Type B pancreatic cell (in vitro differentiated cells): Measurements from ENCODE around the gene PARL. TPM values are rescaled to one million over a fixed set of nuclear protein-coding genes. Genes with fewer than 3 reads are reported as not detected.

Source experiments
- DNase-seq: peaks from one replicate; pipeline ENCODE4 v3.0.0; 2021; ENCODE audit warnings: mixed read lengths; ENCODE audit not compliant: unreplicated experiment; ENCODE audit errors: extremely low spot score
- H3K27ac Mint-ChIP-seq: 2 replicates; pipeline ENCODE4 v1.8.0; 2021; ENCODE audit warnings: mild to moderate bottlenecking, mixed read lengths
- H3K27me3 Mint-ChIP-seq: 2 replicates; pipeline ENCODE4 v1.8.0; 2021; ENCODE audit warnings: mixed read lengths
- H3K36me3 Mint-ChIP-seq: 2 replicates; pipeline ENCODE4 v1.8.0; 2021; ENCODE audit warnings: mixed read lengths
- H3K4me1 Mint-ChIP-seq: one replicate; pipeline ENCODE4 v1.8.0; 2021; ENCODE audit warnings: mixed read lengths; ENCODE audit not compliant: unreplicated experiment
- H3K4me3 Mint-ChIP-seq: 2 replicates; pipeline ENCODE4 v1.8.0; 2021; ENCODE audit warnings: mild to moderate bottlenecking, mixed read lengths
- H3K9me3 Mint-ChIP-seq: 2 replicates; pipeline ENCODE4 v1.8.0; 2021; ENCODE audit warnings: mixed read lengths
- total RNA-seq: library from RNA; stranded (reverse); gene quantifications from 2 replicates; pipeline ENCODE4 v1.2.1, GENCODE V29; 2021; ENCODE audit warnings: low replicate concordance
- TF ChIP-seq, protein P1 (sequence below): fragments of 200-600 bp; sonication (generic); conservative IDR thresholded peaks from 2 replicates; pipeline ENCODE4 v1.5.0; 2021; ENCODE audit warnings: antibody characterized with exemption, mild to moderate bottlenecking

The PARL gene
- total RNA-seq, 1 donor from 2014 or later: 53.1 TPM

GRCh38 chr3:183816681-183817510, 67.8 kb downstream of the PARL start:
- Mint-ChIP-seq H3K4me3 (no peak overlapping the region), H3K27me3 (no peaks in the 10 kb centered on the region), H3K27ac (no peak overlapping the region), H3K9me3 (no peaks in the 10 kb centered on the region), H3K4me1 (peaks cover 7% of the 10 kb centered on the region), H3K36me3 (peaks cover 13% of the 10 kb centered on the region)
- TF ChIP-seq, protein P1, sequence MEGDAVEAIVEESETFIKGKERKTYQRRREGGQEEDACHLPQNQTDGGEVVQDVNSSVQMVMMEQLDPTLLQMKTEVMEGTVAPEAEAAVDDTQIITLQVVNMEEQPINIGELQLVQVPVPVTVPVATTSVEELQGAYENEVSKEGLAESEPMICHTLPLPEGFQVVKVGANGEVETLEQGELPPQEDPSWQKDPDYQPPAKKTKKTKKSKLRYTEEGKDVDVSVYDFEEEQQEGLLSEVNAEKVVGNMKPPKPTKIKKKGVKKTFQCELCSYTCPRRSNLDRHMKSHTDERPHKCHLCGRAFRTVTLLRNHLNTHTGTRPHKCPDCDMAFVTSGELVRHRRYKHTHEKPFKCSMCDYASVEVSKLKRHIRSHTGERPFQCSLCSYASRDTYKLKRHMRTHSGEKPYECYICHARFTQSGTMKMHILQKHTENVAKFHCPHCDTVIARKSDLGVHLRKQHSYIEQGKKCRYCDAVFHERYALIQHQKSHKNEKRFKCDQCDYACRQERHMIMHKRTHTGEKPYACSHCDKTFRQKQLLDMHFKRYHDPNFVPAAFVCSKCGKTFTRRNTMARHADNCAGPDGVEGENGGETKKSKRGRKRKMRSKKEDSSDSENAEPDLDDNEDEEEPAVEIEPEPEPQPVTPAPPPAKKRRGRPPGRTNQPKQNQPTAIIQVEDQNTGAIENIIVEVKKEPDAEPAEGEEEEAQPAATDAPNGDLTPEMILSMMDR: no peak
- DNase-seq: no peak

- no peak for DNase-seq
- peaks cover 7% of the 10 kb centered on the region for H3K4me1 Mint-ChIP-seq
Observed at GRCh38 chr3:183815951-183816475, 68.7 kb downstream of the PARL start.

GRCh38 chr3:183815563-183815940, 69.1 kb downstream of the PARL start:
- H3K27me3 Mint-ChIP-seq: no peaks in the 10 kb centered on the region
- peaks cover 16% of the 10 kb centered on the region for H3K36me3 Mint-ChIP-seq
- H3K4me3 Mint-ChIP-seq: no peak overlapping the region
- no peak overlapping the region for H3K27ac Mint-ChIP-seq
- H3K4me1 Mint-ChIP-seq: peaks cover 7% of the 10 kb centered on the region
- DNase-seq: no peak
- TF ChIP-seq, protein P1: no peak
- no peaks in the 10 kb centered on the region for H3K9me3 Mint-ChIP-seq

More at GRCh38 chr3:183815951-183816475, 68.7 kb downstream of the PARL start:
- Mint-ChIP-seq H3K27me3 (no peaks in the 10 kb centered on the region), H3K27ac (peak overlapping the region; percentile 33), H3K9me3 (no peaks in the 10 kb centered on the region), H3K36me3 (peaks cover 14% of the 10 kb centered on the region), H3K4me3 (no peak overlapping the region)
- TF ChIP-seq, protein P1: no peak

GRCh38 chr3:183814240-183814639, 70.4 kb downstream of the PARL start:
- TF ChIP-seq, protein P1: no peak
- Mint-ChIP-seq H3K27ac (peak overlapping the region; percentile 77), H3K9me3 (no peaks in the 10 kb centered on the region), H3K4me1 (peaks cover 7% of the 10 kb centered on the region), H3K27me3 (no peaks in the 10 kb centered on the region), H3K36me3 (peaks cover 21% of the 10 kb centered on the region), H3K4me3 (no peak overlapping the region)
- DNase-seq: no peak

DNA sequence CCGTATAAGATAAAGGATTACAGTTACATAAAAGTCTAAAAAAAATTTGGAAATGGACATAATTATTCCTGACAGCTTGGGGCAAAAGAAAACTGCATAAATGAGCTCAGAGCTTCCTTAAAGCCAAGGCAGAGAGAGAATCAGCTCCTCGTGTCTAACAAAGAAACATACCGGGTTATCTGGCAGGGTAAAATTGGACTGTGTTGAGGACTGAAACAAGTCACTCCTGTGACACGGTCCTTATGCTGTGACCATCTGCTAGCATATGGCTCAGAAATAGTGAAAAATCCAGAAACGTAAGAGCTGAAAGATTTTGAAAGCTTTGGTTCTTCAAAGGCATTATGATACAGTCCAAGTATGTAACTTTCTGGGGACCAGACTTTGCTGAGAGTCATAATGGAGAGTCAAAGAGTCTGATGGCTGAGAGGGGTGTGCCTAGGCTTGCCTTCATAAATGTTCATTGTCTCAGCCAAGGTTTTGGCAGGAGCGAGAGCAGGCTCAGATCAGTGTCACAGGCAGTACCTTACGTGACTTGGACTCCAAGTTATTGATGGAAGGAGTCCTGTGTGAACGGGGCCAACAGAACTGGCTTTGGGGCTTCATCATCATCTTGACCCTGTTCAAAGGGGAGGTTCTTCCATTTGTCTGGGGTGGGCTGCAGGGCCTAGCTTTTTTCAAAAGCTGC, 71.8 kb downstream of the PARL start:
- TF ChIP-seq, protein P1: no peak
- Mint-ChIP-seq H3K36me3 (peaks cover 29% of the 10 kb centered on the region), H3K27ac (peak overlapping the region; percentile 72), H3K4me1 (peaks cover 7% of the 10 kb centered on the region), H3K9me3 (no peaks in the 10 kb centered on the region), H3K4me3 (no peak overlapping the region), H3K27me3 (no peaks in the 10 kb centered on the region)
- no peak for DNase-seq
